IPS-15b (cell line): Measurements from ENCODE around the gene PSPN.
"Not testable (repeated sequence)": the region's sequence is repeated elsewhere in the genome, so short reads cannot be mapped to it uniquely, and the experiment has no call there.

Experiments
- H3K27me3 ChIP-seq: one replicate; pipeline ENCODE4 v1.6.1; 2013; ENCODE audit warnings: low read length; ENCODE audit not compliant: control insufficient read depth, insufficient read depth
- H3K36me3 ChIP-seq: one replicate; pipeline ENCODE4 v1.6.1; 2013; ENCODE audit warnings: low read length; ENCODE audit not compliant: control insufficient read depth, insufficient read depth
- H3K4me1 ChIP-seq: one replicate; pipeline ENCODE4 v1.6.1; 2013; ENCODE audit warnings: mild to moderate bottlenecking, low read length; ENCODE audit not compliant: control insufficient read depth, insufficient read depth
- H3K4me3 ChIP-seq: one replicate; pipeline ENCODE4 v1.5.1; 2013; ENCODE audit warnings: low read depth, low read length
- H3K9ac ChIP-seq: one replicate; pipeline ENCODE4 v1.6.1; 2013; ENCODE audit warnings: low read depth, mild to moderate bottlenecking, low read length
- H3K9me3 ChIP-seq: one replicate; pipeline ENCODE4 v1.6.1; 2013; ENCODE audit warnings: mild to moderate bottlenecking, low read length; ENCODE audit not compliant: control insufficient read depth, insufficient read depth

The PSPN gene

GRCh38 chr19:6378041-6378440, 2.3 kb upstream of the PSPN start:
- Histone ChIP-seq H3K27me3 (no peaks in the 10 kb centered on the region), H3K9me3 (no peaks in the 10 kb centered on the region), H3K9ac (no peak overlapping the region), H3K36me3 (peaks cover 45% of the 10 kb centered on the region), H3K4me3 (no peak overlapping the region), H3K4me1 (no peaks in the 10 kb centered on the region)

- Histone ChIP-seq H3K4me3 (no peak overlapping the region), H3K36me3 (peaks cover 33% of the 10 kb centered on the region), H3K9ac (peak overlapping the region; percentile 60), H3K27me3 (no peaks in the 10 kb centered on the region), H3K4me1 (no peaks in the 10 kb centered on the region), H3K9me3 (no peaks in the 10 kb centered on the region)
These were observed 918 bp upstream of the PSPN start for GRCh38 chr19:6376512-6377190.

- H3K36me3 ChIP-seq: peaks cover 16% of the 10 kb centered on the region
- peak overlapping the region; percentile 36 for H3K4me3 ChIP-seq
- no peaks in the 10 kb centered on the region for H3K27me3 ChIP-seq
- H3K4me1 ChIP-seq: no peaks in the 10 kb centered on the region
- no peaks in the 10 kb centered on the region for H3K9me3 ChIP-seq
- H3K9ac ChIP-seq: peak overlapping the region; percentile 54
These were observed 872 bp downstream of the PSPN start for GRCh38 chr19:6374711-6375410.

- Histone ChIP-seq H3K4me1 (no peaks in the 10 kb centered on the region), H3K9ac (peak overlapping the region; percentile 54), H3K36me3 (peaks cover 10% of the 10 kb centered on the region), H3K9me3 (no peaks in the 10 kb centered on the region), H3K27me3 (no peaks in the 10 kb centered on the region), H3K4me3 (peak overlapping the region; percentile 36)
These were observed 1.5 kb downstream of the PSPN start for GRCh38 chr19:6374161-6374709.

- Histone ChIP-seq H3K4me3 (peak overlapping the region; percentile 36), H3K4me1 (no peaks in the 10 kb centered on the region), H3K36me3 (peaks cover 10% of the 10 kb centered on the region), H3K9ac (peak overlapping the region; percentile 54), H3K27me3 (no peaks in the 10 kb centered on the region), H3K9me3 (no peaks in the 10 kb centered on the region)
These were observed 2.0 kb downstream of the PSPN start for GRCh38 chr19:6373813-6374108.

GRCh38 chr19:6373096-6373812, 2.5 kb downstream of the PSPN start:
- Histone ChIP-seq H3K4me1 (no peaks in the 10 kb centered on the region), H3K4me3 (peak overlapping the region; percentile 85), H3K27me3 (no peaks in the 10 kb centered on the region), H3K9me3 (no peaks in the 10 kb centered on the region), H3K36me3 (peaks cover 15% of the 10 kb centered on the region), H3K9ac (peak overlapping the region; percentile 54)

GRCh38 chr19:6372594-6373095, 3.1 kb downstream of the PSPN start, which contains the start of gene ALKBH7:
Gene ALKBH7 (plus strand): TSS chr19:6372794. CDS start chr19:6372821, 27 bp downstream.
- no peaks in the 10 kb centered on the region for H3K27me3 ChIP-seq
- H3K4me1 ChIP-seq: no peaks in the 10 kb centered on the region
- peak within 1 kb of the TSS; percentile 85 for H3K4me3 ChIP-seq
- peaks cover 19% of the 10 kb centered on the region for H3K36me3 ChIP-seq
- H3K9ac ChIP-seq: peak within 1 kb of the TSS; percentile 87
- H3K9me3 ChIP-seq: no peaks in the 10 kb centered on the region

GRCh38 chr19:6364353-6364752, 11.4 kb downstream of the PSPN start:
- H3K4me3 ChIP-seq: no peak overlapping the region
- no peaks in the 10 kb centered on the region for H3K9me3 ChIP-seq
- H3K36me3 ChIP-seq: peaks cover 23% of the 10 kb centered on the region
- H3K27me3 ChIP-seq: no peaks in the 10 kb centered on the region
- H3K9ac ChIP-seq: no peak overlapping the region
- no peaks in the 10 kb centered on the region for H3K4me1 ChIP-seq

- H3K9me3 ChIP-seq: no peaks in the 10 kb centered on the region
- peaks cover 14% of the 10 kb centered on the region for H3K36me3 ChIP-seq
- H3K4me1 ChIP-seq: peaks cover 2% of the 10 kb centered on the region
- peak overlapping the region; percentile 75 for H3K4me3 ChIP-seq
- no peaks in the 10 kb centered on the region for H3K27me3 ChIP-seq
- peak overlapping the region; percentile 79 for H3K9ac ChIP-seq
These were observed 13.4 kb downstream of the PSPN start for GRCh38 chr19:6362351-6362801.

GRCh38 chr19:6362027-6362350, 13.7 kb downstream of the PSPN start:
- H3K27me3 ChIP-seq: no peaks in the 10 kb centered on the region

GRCh38 chr19:6360857-6361216, 14.9 kb downstream of the PSPN start:
- not testable (repeated sequence) for H3K9ac ChIP-seq, H3K27me3 ChIP-seq

More at GRCh38 chr19:6362027-6362350, 13.7 kb downstream of the PSPN start:
- H3K9me3 ChIP-seq: no peaks in the 10 kb centered on the region
- peak overlapping the region; percentile 79 for H3K9ac ChIP-seq
- H3K4me1 ChIP-seq: peaks cover 2% of the 10 kb centered on the region
- peaks cover 12% of the 10 kb centered on the region for H3K36me3 ChIP-seq
- H3K4me3 ChIP-seq: peak overlapping the region; percentile 75

More at GRCh38 chr19:6360857-6361216, 14.9 kb downstream of the PSPN start:
- H3K36me3 ChIP-seq, H3K4me1 ChIP-seq, H3K9me3 ChIP-seq: not testable (repeated sequence)
- peak overlapping the region; percentile 75 for H3K4me3 ChIP-seq
